ENCODE results near the gene GUCY2D. TPM values are rescaled to one million over a fixed set of nuclear protein-coding genes. Genes with fewer than 3 reads are reported as not detected.
"Not testable (repeated sequence)": the region's sequence is repeated elsewhere in the genome, so short reads cannot be mapped to it uniquely, and the experiment has no call there.

The GUCY2D gene
- 1 to 10 TPM in 3 of 6 donors, not detected in 3; 2.6 to 5.0 (median 3.8) TPM for total RNA-seq

- ATAC-seq (ENCODE audit: low FRiP score in 2 of 2) (peak; percentile 60 to 66), DNase-seq (no peak)
- Histone ChIP-seq H3K36me3 (no peaks in the 10 kb centered on the region), H3K27me3 (peaks cover 0 to 23% (median 11%) of the 10 kb centered on the region in 4 donors), H3K4me3 (peak within 1 kb of the TSS in 3 of 4 donors; percentile 3 to 30 (median 29)), H3K4me1 (peaks cover 10 to 29% (median 17%) of the 10 kb centered on the region in 4 donors), H3K27ac (no peak within 1 kb of the TSS), H3K9me3 (no peaks in the 10 kb centered on the region)
- TF ChIP-seq CTCF (IDR thresholded peaks at IDR 0.05) (no peak), POLR2A (IDR thresholded peaks at IDR 0.05) (no peak), POLR2AphosphoS5 (IDR thresholded peaks at IDR 0.05) (no peak), EP300 (IDR thresholded peaks at IDR 0.05) (no peak)
- WGBS, 2 donors = 22 to 23% methylated on average over 11 to 14 of the region's 18 CpGs
Measured at GRCh38 chr17:8001976-8002720, at the start of gene GUCY2D. Gene GUCY2D (plus strand): TSS chr17:8002615. CDS start chr17:8003048, 433 bp downstream.

DNA sequence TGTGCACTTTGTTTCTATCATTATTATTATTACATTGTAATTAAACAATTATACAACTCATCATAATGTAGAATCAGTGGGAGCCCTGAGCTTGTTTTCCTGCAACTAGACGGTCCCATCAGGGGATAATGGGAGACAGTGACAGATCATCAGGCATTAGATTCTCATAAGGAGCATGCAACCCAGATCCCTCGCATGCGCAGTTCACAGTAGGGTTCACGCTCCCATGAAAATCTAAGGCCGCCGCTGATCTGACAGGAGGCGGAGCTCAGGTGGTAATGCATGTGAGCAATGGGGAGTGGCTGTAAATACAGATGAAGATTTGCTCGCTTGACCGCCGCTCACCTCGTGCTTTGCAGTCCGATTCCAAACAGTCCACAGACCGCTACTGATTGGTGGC, 49.1 kb upstream of the GUCY2D start:
- peaks cover 9 to 17% (median 14%) of the 10 kb centered on the region in 4 donors for H3K36me3 ChIP-seq
- H3K9me3 ChIP-seq; ATAC-seq (ENCODE audit: low FRiP score in 2 of 2); DNase-seq; H3K27me3 ChIP-seq: not testable (repeated sequence)
- H3K27ac ChIP-seq = peak overlapping the region in 2 of 4 donors; percentile 67 to 81
- WGBS, 2 donors = 93 to 96% methylated on average over 13 of the region's 13 CpGs
- peaks cover 0 to 13% (median 4%) of the 10 kb centered on the region in 4 donors for H3K4me1 ChIP-seq
- peak overlapping the region in 2 of 4 donors; percentile 15 to 29 for H3K4me3 ChIP-seq

GRCh38 chr17:7955414-7956227, 46.8 kb upstream of the GUCY2D start:
- Histone ChIP-seq H3K4me3 (no peak overlapping the region), H3K27ac (peak overlapping the region; percentile 0 to 70 (median 64)), H3K36me3 (no peaks in the 10 kb centered on the region), H3K4me1 (peaks cover 0 to 22% (median 8%) of the 10 kb centered on the region in 4 donors), H3K27me3 (no peaks in the 10 kb centered on the region), H3K9me3 (no peaks in the 10 kb centered on the region)
- DNase-seq (no peak), ATAC-seq (ENCODE audit: low FRiP score in 2 of 2) (peak; percentile 42 to 64)
- 66 to 67% methylated on average over 13 of the region's 13 CpGs for WGBS, 2 donors
- TF ChIP-seq POLR2AphosphoS5 (IDR thresholded peaks at IDR 0.05) = no peak
- peak in 1 of 4 donors; percentile 43 for TF ChIP-seq POLR2A (IDR thresholded peaks at IDR 0.05)
- TF ChIP-seq CTCF (IDR thresholded peaks at IDR 0.05) = no peak
- no peak for TF ChIP-seq EP300 (IDR thresholded peaks at IDR 0.05)

- peak; percentile 65 to 78 for ATAC-seq (ENCODE audit: low FRiP score in 2 of 2)
- Histone ChIP-seq H3K9me3 (no peaks in the 10 kb centered on the region), H3K36me3 (no peaks in the 10 kb centered on the region), H3K4me1 (peaks cover 0 to 23% (median 9%) of the 10 kb centered on the region in 4 donors), H3K27me3 (no peaks in the 10 kb centered on the region), H3K27ac (peak overlapping the region; percentile 0 to 70 (median 64)), H3K4me3 (no peak overlapping the region)
- TF ChIP-seq EP300 (IDR thresholded peaks at IDR 0.05) = peak in 3 of 4 donors; percentile 67 to 92 (median 69)
- TF ChIP-seq POLR2AphosphoS5 (IDR thresholded peaks at IDR 0.05) = peak; percentile 29 to 45
- no peak for TF ChIP-seq CTCF (IDR thresholded peaks at IDR 0.05)
- peak in 1 of 4 donors; percentile 31 for TF ChIP-seq POLR2A (IDR thresholded peaks at IDR 0.05)
- WGBS, 2 donors = 60 to 61% methylated on average over 11 of the region's 11 CpGs
- peak in 1 of 2 donors; percentile 80 for DNase-seq
Measured at GRCh38 chr17:7956228-7956965, 46.0 kb upstream of the GUCY2D start.

All from upper lobe of left lung (tissue), 6 donors.